ENCODE results near the gene MAZ. TPM values are rescaled to one million over a fixed set of nuclear protein-coding genes. Genes with fewer than 3 reads are reported as not detected.

Gene MAZ
- total and polyA plus RNA-seq, 2 of the 13 experiments (the other 11 are each of a cell fraction or from before 2014, with no cell fraction given) = 203 to 277 TPM

GRCh38 chr16:29811170-29811895 lies 5.0 kb downstream of the MAZ start (continued):
- TF ChIP-seq CEBPZ (IDR thresholded peaks at IDR 0.05; ENCODE audit: low read length) = no peak
- TF ChIP-seq ZNF337 (CRISPR knock-in tag; IDR thresholded peaks at IDR 0.05; ENCODE audit: borderline replicate concordance, low read depth) = 0 out of 2 replicates have a peak, but pooled peaks have one; percentile 59
- no peak for TF ChIP-seq MNT (IDR thresholded peaks at IDR 0.05)
- TF ChIP-seq ZNF235 (CRISPR knock-in tag; IDR thresholded peaks at IDR 0.05; ENCODE audit: borderline replicate concordance) = no peak
- TF ChIP-seq ZNF652 (CRISPR knock-in tag; IDR thresholded peaks at IDR 0.05; ENCODE audit: borderline replicate concordance, low read depth) = peak; percentile 28; the same call in 1 of the 2 replicates
- TF ChIP-seq XRCC5 (optimal IDR thresholded peaks at IDR 0.05; ENCODE audit: low read length) = peak; percentile 71
- no peak for TF ChIP-seq ATF4 (CRISPR knock-in tag; IDR thresholded peaks at IDR 0.05)
- TF ChIP-seq ZNF770 (CRISPR knock-in tag; IDR thresholded peaks at IDR 0.05) = peak; percentile 56
- TF ChIP-seq ZNF782 (CRISPR knock-in tag; IDR thresholded peaks at IDR 0.05; ENCODE audit: borderline replicate concordance) = no peak
- TF ChIP-seq ZNF878 (CRISPR knock-in tag; IDR thresholded peaks at IDR 0.05) = no peak
- no peak for TF ChIP-seq MTF1 (CRISPR knock-in tag; IDR thresholded peaks at IDR 0.05)
- peak; percentile 54 for TF ChIP-seq PTBP1 (IDR thresholded peaks at IDR 0.05; ENCODE audit: low read depth, low read length, poor library complexity, severe bottlenecking)
- TF ChIP-seq NCOA5 (CRISPR knock-in tag; IDR thresholded peaks at IDR 0.05) = no peak
- TF ChIP-seq JUND (CRISPR knock-in tag; IDR thresholded peaks at IDR 0.05) = no peak
- TF ChIP-seq TAF15 (IDR thresholded peaks at IDR 0.05; ENCODE audit: low read depth, low read length, poor library complexity, severe bottlenecking) = peak; percentile 93
- TF ChIP-seq ZNF446 (CRISPR knock-in tag; IDR thresholded peaks at IDR 0.05) = no peak; the same call in 1 of the 2 replicates
- peak; percentile 53; the same call in 1 of the 2 replicates for TF ChIP-seq ZNF777 (CRISPR knock-in tag; IDR thresholded peaks at IDR 0.05)
- no peak; a peak in 1 of 4 replicates for TF ChIP-seq POLR2A (IDR thresholded peaks at IDR 0.05; ENCODE audit: insufficient read depth in 1 of 2, low read depth in 2 of 2, low read length in 2 of 2)
- TF ChIP-seq RFXANK (CRISPR knock-in tag; IDR thresholded peaks at IDR 0.05) = no peak
- no peak for TF ChIP-seq ATM (IDR thresholded peaks at IDR 0.05; ENCODE audit: borderline replicate concordance)
- TF ChIP-seq NFKB2 (CRISPR knock-in tag; IDR thresholded peaks at IDR 0.05; ENCODE audit: borderline replicate concordance) = peak; percentile 80; the same call in 1 of the 2 replicates
- no peak for TF ChIP-seq ZNF7 (CRISPR knock-in tag; IDR thresholded peaks at IDR 0.05)
- TF ChIP-seq ZNF205 (CRISPR knock-in tag; IDR thresholded peaks at IDR 0.05) = no peak
- TF ChIP-seq ZNF841 (CRISPR knock-in tag; IDR thresholded peaks at IDR 0.05; ENCODE audit: borderline replicate concordance) = no peak

Measured in HepG2 (cell line).